Body of pancreas (tissue), 4 donors: ENCODE data around the gene CNIH4. TPM values are rescaled to one million over a fixed set of nuclear protein-coding genes. Genes with fewer than 3 reads are reported as not detected.

Source experiments
- ATAC-seq: fragments of 150-250 bp; one replicate; pipeline ENCODE4 v1.9.1; 2016
- DNase-seq, 4 donors: peaks; one replicate each; pipeline ENCODE4 v3.0.0-alpha.2; 2019
- H3K27ac ChIP-seq, 4 donors: fragments of 200-600 bp; sonication (generic); 1 replicate in 3 of 4; 2 replicates in 1 of 4; pipeline versions ENCODE4 v1.5.1 to v1.6.1; 2016 to 2019; ENCODE audit warnings: mild to moderate bottlenecking in 1 of 4, mixed read lengths in 1 of 4, moderate library complexity in 1 of 4
- H3K27me3 ChIP-seq, 2 donors: fragments of 200-600 bp; sonication (generic); one replicate each; pipeline ENCODE4 v1.6.0; 2016; ENCODE audit warnings: mild to moderate bottlenecking in 1 of 2
- H3K36me3 ChIP-seq, 2 donors: fragments of 200-600 bp; sonication (generic); replicated peaks in 1 of 2; 2 replicates each; pipeline ENCODE4 v1.5.1; 2016; ENCODE audit warnings: low read depth in 2 of 2; ENCODE audit not compliant: insufficient read depth in 1 of 2
- H3K4me1 ChIP-seq: fragments of 200-600 bp; sonication (generic); one replicate; pipeline ENCODE4 v1.6.0; 2016
- H3K4me3 ChIP-seq, 2 donors: fragments of 200-600 bp; sonication (generic); 1 replicate in 1 of 2; 2 replicates in 1 of 2; pipeline ENCODE4 v1.5.1; 2016 to 2019
- H3K9me3 ChIP-seq, 3 donors: fragments of 200-600 bp; sonication (generic); 1 replicate in 2 of 3; 2 replicates in 1 of 3; pipeline ENCODE4 v1.5.1; 2016
- CTCF ChIP-seq, 7 experiments: fragments of 450-650 bp in 4 of 7; fragments of 200-600 bp in 3 of 7; sonication (generic) in 3 of 7; IDR thresholded peaks; one replicate each; pipeline ENCODE4 v1.5.1; 2016 to 2019; ENCODE audit warnings: antibody characterized with exemption in 7 of 7
- POLR2A ChIP-seq, 3 donors: fragments of 450-650 bp; IDR thresholded peaks; one replicate each; pipeline ENCODE4 v1.6.1; 2016; ENCODE audit warnings: antibody characterized with exemption in 3 of 3, mild to moderate bottlenecking in 2 of 3
- WGBS, 2 donors: methylation state at CpG; one replicate each; pipeline ENCODE4 v1.1.5; 2017; 5-methylcytosine and 5-hydroxymethylcytosine counted together
- intact Hi-C: fragments of 100-400 bp; cut with DNase I; formaldehyde crosslinking; loops from one replicate; pipeline ENCODE4 v1.15.1; 2023
- total RNA-seq, 2 donors: library from RNA; depleted of rRNA; stranded (reverse); fragments of >200 nt; gene quantifications; one replicate each; pipeline ENCODE4 v1.1.0, GENCODE V29; 2016

CNIH4 gene
- total RNA-seq, 2 donors from 2014 or later: 15.0 to 35.3 TPM

DNA sequence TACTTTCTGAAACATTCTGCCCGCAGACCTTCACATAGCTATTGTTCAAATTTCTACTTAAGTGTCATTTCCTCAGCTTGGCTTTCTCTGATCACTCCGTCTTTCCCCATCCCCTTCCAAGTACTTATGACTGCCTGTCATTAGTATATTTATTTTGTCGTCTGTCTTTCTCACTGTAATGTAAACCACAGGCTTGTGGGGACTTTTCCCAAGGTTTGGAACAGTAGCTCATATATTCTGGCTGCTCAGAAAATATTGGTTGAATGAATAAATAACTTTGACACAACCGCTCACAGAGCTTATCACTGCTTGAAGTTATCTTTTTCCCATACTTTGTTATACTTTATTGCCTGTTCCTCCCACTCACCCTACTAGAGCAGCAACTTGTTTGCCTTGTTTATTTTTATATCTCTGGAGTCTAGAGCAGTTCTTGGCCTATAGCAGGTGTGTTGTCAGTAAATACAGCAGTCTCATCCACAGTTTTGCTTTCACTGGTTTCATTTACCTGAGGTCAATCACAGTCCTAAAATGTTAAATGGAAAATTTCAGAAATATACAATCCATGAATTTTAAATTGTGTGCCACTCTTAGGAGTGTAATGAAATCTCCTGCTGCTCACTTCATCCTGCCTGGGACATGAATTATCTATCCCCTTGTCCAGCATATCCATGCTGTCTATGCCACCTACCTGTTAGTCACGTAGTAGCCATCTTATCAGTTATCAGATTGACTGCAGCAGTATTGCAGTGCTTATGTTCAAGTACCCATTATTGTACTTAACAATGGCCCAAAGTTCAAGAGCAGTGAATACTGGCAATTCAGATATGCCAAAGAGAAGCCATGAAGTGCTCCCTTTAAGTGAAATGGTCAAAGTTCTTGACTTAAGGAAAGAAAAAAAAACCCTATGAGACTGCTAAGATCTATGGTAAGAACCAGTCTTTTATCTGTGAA, 2.4 kb upstream of the CNIH4 start:
- no peaks in the 10 kb centered on the region for H3K27me3 ChIP-seq
- intact Hi-C loops: no loop called here
- no peaks in the 10 kb centered on the region for H3K36me3 ChIP-seq
- 57 to 61% methylated on average over 5 of the region's 5 CpGs for WGBS, 2 donors
- H3K4me3 ChIP-seq: no peak overlapping the region
- H3K9me3 ChIP-seq: no peaks in the 10 kb centered on the region
- no peak for ATAC-seq
- TF ChIP-seq CTCF (IDR thresholded peaks at IDR 0.05): no peak
- no peak for TF ChIP-seq POLR2A (IDR thresholded peaks at IDR 0.05)
- H3K27ac ChIP-seq: no peak overlapping the region
- peaks cover 9% of the 10 kb centered on the region for H3K4me1 ChIP-seq
- DNase-seq: no peak

DNA sequence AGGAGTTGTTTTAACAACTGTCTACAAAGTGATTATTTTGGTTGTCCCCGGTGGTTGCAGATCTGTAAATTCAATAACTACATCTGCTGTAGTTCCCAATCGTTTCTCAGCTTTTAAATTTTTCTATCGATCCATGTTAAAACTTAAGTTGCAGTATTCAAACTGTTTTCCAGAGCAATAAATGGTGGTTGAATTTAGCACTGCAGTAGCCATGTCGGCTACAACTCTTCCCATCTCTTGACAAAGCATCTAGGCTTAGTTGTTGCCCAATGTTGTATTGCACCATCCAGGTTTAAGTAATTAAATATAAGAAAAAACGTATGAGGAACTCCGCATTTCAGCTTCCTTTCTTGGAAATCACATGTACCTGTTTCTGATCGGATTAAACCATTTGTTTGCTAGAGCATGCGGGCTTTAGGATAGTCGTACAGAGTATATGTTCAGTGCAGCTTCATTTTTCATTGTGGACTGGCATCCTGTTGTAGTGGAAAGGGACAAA, 996 bp downstream of the CNIH4 start:
- intact Hi-C loops: no loop called here
- peak overlapping the region in 3 of 4 donors; percentile 82 to 89 (median 82) for H3K27ac ChIP-seq
- TF ChIP-seq CTCF (IDR thresholded peaks at IDR 0.05): no peak
- no peak for TF ChIP-seq POLR2A (IDR thresholded peaks at IDR 0.05)
- no peaks in the 10 kb centered on the region for H3K9me3 ChIP-seq
- H3K4me1 ChIP-seq: peaks cover 9% of the 10 kb centered on the region
- DNase-seq (peak in 1 of 4 donors; percentile 25), ATAC-seq (no peak)
- H3K27me3 ChIP-seq: no peaks in the 10 kb centered on the region
- H3K4me3 ChIP-seq: peak overlapping the region in 1 of 2 donors; percentile 96
- 12 to 18% methylated on average over 9 of the region's 9 CpGs for WGBS, 2 donors
- H3K36me3 ChIP-seq: no peaks in the 10 kb centered on the region

- no peaks in the 10 kb centered on the region for H3K9me3 ChIP-seq
- no peak for DNase-seq
- H3K27me3 ChIP-seq: no peaks in the 10 kb centered on the region
- 55 to 62% methylated on average over 4 of the region's 4 CpGs for WGBS, 2 donors
- no peak for ATAC-seq
- intact Hi-C loops: no loop called here
- H3K27ac ChIP-seq: peak overlapping the region in 1 of 4 donors; percentile 89
- TF ChIP-seq CTCF (IDR thresholded peaks at IDR 0.05) (no peak), POLR2A (IDR thresholded peaks at IDR 0.05) (no peak)
- H3K4me1 ChIP-seq: peaks cover 9% of the 10 kb centered on the region
- H3K4me3 ChIP-seq: no peak overlapping the region
- H3K36me3 ChIP-seq: no peaks in the 10 kb centered on the region
Measured at GRCh38 chr1:224358237-224358636, 1.6 kb downstream of the CNIH4 start.

- no peak for TF ChIP-seq CTCF (IDR thresholded peaks at IDR 0.05)
- TF ChIP-seq POLR2A (IDR thresholded peaks at IDR 0.05): no peak
- no peaks in the 10 kb centered on the region for H3K36me3 ChIP-seq
- no peaks in the 10 kb centered on the region for H3K27me3 ChIP-seq
- WGBS, 2 donors: 74 to 88% methylated on average over 3 of the region's 3 CpGs
- no peak for ATAC-seq
- H3K27ac ChIP-seq: no peak overlapping the region
- H3K4me1 ChIP-seq: peaks cover 9% of the 10 kb centered on the region
- DNase-seq: no peak
- no peaks in the 10 kb centered on the region for H3K9me3 ChIP-seq
- intact Hi-C loops: no loop called here
- H3K4me3 ChIP-seq: no peak overlapping the region
Measured at GRCh38 chr1:224359207-224359606, 2.5 kb downstream of the CNIH4 start.
